Colon (tissue), 2 donors: Measurements from ENCODE around the gene GNRHR.
"Not testable (repeated sequence)": the region's sequence is repeated elsewhere in the genome, so short reads cannot be mapped to it uniquely, and the experiment has no call there.

Experiments used
- FAIRE-seq: peaks from 2 replicates; lab custom pipeline; 2012; peaks lifted over from hg19 to GRCh38; lab: Jason Lieb, UNC
- donor health status: control.
- donor health status: control.

Gene GNRHR

DNA sequence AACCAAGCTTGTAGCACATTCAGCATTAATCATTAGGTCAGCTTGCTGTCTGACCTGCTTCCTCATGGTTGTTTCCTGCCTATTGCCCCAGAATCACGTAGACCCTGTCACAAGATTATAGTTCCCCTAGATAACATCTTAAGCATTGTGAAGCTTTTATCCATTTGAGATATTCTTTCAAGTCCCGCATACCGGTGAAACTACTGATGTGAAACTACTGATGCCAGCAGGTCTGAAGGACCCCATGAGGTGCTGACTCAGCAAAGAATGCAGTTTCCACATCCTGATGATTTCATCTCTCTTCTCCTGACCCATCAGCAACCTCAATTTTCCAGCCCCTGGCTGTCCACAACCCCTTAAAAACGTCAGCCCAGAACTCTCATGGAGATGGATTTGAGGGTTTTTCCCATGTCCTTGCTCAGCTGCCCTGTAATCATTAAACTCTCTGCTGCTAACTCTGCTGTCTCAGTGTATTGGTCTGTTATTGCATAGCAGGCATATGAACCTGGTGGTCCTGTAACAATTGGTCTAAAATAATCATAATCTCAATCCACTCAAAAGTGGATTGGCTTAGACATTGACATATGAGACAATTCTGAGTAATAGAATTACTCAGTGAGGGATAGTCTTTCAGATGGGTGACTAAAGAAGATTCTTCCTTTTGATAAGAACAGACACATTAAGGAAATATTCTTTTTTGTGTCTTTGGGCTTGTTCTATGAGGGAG lies 26.9 kb downstream of the GNRHR start:
- no peak for FAIRE-seq

DNA sequence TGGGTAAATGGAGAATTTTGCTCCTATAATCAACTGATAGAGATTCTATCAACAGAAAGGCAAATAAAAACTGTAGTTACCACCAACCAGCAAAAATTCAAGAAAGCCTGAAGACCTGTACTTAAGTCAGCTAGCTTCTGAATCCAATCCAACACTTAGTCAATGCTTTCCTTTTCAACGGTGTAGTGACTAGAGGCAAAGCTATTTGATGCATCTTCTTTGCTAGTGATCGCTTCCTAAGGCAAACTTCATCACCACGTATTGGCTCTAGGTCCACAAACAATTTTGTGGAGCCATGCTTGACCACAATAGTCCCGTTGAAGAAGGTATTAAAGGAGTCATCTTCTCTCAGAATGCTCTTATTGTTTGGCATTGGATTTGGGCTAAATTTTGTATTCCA lies 28.2 kb downstream of the GNRHR start:
- FAIRE-seq, result no peak

DNA sequence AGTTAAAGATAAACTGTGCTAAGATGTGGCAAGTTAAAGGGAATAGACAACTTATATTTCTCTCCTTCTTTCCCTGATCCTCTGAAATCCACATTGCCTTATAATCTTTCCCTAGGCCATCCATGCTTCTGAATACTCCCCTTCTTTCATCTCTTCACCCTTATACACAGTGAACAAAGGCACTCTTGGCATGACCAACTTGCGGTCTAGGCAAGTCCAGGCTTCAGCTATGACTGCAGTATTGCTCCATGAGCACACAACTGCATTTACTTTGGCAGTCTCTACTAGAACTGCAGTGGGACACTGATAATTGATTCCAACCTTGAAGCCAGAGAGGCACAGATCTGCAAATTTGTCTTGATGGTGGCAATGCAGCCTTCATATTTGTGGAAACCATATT lies 29.1 kb downstream of the GNRHR start:
- no peak for FAIRE-seq

DNA sequence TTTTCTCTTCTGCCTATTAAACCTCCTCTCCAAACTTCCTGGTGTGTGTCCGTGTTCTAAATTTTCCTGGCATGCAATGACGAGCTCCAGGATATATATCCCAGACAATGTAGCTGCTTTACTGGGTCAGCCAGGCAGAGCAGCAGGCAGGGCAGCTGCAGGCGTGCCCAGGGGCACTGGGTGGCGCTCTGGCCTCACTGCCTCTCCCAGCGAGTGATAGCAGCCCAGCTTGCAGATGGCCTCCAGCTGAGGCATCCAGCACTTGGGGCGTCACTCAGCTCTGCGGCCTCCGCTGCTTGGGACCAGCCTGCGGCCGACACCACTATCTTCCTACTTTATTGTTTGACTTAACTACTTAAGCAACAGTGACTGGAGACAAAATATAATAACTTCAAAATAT lies 30.2 kb downstream of the GNRHR start:
- FAIRE-seq, result no peak

DNA sequence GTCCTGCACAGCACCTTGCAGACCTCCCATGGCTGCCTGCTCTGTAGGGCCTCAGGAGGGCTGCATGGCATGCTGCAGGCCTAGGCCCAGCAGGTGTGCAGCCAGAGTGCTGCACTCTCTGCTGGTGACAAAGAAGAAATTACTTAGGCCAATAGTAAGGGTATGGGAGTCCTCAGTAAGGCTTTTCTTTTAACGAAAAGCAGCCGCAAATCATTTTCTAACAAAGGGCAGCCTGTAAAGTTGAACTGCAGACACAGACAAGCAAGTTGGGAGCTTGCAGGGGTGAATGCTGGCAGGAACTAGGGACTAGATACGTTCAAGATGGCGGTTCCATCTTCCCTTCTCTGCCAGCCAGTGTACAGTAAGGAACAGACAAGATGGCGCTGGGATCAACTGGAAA lies 30.8 kb downstream of the GNRHR start:
- no peak for FAIRE-seq

DNA sequence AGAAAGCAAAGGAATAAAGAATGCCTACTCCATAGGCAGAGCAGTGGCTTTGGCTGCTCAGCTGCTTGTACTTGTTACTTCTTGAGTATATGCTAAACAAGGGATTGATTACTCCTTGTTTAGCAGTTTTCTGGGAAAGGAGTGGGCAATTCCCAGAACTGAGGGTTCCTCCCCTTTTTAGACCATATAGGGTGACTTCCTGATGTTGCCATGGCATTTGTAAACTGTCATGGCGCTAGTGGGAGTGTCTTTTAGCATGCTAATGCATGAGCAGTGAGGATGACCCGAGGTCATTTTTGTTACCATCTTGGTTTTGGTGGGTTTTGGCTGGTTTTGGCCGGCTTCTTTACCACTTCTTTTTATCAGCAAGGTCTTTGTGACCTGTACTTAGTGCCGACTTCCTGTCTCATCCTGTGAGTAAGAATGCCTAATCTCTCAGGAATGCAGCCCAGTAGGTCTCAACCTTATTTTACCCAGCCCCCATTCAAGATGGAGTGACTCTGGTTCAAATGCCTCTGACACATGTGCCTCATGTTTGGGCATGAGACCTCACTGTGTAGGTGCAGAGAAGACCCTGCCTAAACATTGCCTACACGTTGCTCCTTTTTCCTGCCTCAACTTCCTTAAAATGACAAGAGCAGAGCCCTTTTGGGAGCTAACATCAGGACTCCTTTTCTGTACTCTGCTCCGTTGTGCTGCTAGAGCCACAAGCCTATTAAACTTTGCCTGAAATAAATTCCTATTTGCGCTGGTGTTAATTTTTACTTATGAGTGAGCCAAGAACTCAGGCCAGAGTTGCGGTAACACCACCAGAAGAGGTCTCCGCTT lies 32.2 kb downstream of the GNRHR start:
- no peak for FAIRE-seq

DNA sequence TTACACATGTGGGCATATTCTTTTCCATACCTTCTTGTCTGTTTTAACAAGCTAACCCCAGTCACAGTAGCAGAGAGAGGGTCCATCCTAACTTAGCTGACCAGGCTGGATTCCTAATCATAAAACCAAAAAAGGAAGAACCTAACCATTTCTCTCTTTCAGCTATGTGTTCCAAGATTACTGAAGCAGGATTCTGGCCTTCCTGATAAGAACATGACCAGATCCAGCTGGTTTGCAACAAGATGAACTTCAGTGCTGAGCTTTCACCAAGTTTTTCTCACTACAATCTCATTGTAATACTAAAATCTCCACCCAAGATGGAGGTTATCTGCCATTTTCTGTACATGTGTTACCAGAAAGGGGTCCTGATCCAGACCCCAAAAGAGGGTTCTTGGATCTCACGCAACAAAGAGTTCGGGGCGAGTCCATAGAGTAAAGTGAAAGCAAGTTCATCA lies 32.8 kb downstream of the GNRHR start:
- FAIRE-seq, result no peak

DNA sequence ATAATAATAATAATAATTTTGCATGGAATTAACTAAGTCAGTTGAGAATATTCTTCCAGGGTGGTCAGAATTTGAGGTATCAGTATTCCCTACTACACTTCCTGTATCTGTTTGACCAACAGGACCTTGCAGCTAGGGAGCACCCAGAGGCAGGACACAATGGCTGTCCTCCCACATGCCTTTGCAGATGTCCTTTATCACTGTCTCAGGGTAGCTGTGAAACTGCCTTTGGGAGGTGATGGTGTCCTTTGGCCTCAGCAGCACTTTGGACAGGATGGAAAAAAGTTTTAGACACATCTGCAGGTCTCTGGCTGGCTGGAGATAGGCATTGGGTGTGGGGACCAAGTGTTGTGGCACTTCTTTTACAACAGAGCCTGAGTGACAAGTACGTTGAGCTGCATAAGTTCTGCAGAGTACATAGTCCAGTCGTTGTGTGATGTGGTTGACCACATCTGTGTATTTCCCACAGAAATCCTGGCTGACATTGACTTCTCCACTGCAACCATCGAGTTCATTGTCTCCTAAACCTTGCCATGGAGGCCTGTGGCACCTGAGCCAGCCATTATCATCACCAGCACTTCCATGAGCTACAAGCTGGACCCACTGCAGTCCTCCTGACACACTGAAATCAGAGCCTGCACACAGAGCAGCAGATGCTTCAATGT lies 34.1 kb downstream of the GNRHR start:
- FAIRE-seq, result no peak

DNA sequence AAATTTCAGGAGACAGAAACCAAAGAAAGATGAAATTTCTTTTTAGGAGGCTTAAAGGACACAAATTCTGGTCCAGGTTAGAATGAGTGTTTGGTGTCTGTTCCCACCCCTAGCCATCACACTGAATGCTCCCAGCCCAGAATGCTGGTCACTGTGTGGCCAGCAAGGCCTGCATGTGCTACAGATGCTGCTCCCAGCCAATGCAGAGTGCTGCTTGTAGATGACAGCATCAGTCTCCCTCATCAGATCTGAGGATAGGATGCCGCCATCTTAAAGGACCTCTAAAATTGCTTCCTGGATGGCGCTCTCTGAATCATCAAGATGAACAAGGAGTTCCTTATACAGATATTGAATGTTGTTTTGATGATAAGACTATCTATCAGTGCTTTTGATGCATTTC lies 35.3 kb downstream of the GNRHR start:
- no peak for FAIRE-seq

DNA sequence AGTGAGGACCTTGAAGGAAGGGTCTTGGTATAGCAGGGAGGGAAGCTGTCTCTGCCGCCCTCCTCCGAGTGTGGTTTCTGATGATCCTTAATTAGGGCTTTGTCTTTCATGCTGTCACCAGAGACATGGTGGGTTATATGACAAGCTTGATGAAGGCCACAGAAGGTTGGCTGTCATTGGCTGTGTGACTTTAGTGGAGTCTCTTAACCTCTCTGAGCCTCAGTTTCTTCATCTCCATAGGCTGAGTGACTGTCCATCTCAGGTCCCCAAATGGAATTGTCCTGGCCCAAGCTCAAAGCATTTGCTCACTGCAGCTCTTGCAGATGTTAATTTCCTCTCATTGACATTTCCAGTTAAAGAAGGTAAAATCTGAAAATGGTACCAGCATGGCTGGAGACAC lies 36.6 kb downstream of the GNRHR start:
- FAIRE-seq, result no peak

DNA sequence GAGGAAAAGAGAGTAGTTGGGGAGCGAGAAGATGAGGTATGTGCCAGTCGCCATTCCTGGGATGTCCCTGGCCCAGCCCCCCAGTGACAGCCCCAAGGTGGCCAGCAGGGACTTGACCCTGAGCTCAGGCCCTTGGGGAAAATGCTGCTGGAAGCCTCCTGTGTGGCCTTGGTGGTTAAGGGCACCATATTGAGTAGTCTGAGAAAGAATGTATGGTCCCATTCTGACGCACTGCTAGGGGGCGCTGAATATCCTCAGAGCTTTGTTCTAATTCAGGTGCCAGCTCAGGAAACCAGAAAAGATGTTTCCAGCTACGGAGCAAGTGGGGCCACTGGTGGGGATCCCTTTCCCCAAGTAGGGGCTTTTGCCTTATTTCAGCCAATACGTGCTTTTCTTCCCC lies 39.2 kb downstream of the GNRHR start:
- no peak for FAIRE-seq

DNA sequence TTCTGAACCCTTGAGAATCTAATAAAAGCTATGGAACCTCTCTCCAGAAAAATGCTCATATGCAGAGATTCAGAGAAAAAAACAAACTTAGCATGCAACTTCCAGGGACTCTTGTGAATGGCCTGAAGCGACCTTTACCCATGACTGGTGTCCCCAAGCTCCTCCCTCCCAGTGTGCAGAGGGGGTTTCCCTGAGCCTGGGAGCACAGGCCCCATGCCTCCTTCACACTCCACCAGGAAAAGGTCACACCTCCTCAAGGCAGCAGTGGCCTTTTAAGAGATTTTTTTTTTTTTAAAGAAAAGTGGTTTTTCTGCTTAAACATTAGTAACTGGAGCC lies 40.0 kb downstream of the GNRHR start:
- FAIRE-seq, result no peak

DNA sequence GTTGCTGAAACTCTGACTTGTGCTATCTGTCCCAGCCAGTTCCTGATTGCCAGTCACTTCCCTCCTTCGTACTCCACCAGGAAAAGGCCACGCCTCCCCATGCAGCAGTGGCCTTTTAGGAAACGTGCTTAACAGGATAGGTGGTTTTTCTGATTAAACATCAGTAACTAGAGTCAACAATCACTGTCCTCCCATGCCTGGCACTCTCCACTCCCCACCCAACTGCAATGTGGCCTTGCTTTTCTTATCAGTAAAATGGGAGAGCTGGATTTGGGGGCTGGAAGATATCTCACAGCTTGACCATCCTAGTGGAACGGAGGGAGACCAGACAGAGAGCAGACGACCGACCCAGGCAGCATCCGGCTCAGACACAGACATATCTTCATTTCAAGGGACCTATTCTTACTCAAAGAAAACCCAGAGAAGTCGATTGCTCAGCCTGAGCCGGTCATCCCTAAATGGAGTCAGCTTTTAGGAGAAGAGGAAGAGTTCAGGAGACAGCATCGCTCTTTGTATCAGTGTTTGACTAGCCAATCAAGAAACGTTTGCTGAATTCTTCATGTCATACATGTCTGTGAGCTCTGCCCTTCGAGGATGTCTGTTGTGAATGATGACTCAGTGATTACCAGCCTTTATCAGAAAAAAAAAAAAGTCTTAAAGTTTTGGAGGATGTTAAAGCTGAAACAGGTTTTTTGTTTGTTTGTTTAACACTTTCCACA lies 40.5 kb downstream of the GNRHR start:
- no peak for FAIRE-seq

DNA sequence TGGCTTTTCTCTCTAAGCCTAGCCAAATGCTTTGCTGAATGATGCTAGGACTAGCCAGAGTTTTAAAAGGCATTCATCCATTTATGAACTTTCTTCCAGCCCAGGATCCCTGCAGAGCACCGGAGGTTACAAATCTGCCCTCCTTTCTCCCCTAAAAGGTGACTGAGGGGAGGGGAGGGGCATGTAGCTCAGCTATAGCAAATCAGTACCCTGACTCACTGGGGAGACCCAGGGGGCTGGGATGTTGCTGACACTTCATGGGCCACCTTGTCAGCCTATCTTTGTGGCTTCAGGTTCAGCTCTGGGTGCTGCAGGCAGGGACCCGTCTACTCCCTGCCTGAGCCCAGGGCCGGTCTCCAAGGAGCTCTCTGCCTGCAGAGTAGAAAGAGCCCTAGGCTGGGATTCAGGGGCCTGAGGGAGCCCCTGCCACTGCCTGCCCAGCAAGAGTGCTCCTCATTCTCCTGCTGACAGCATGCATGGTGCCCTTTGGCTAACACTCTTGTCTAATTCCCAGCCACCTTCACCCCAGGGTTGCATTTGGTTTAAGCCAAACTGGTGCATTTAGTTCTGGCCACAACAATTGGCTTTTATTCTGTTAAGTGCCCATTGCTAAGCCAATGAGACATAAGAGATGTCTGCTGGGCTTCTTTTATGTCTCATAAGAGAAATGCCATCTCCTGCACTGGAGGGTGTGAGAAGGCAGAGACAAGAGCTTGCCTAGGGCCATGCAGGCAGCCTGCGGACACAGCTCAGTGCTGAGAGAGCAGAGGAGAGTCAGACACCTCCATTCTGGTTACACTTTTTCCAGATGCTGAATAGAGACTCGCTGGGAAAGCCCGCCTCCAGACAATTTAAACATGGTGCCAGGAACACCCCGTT lies 41.3 kb downstream of the GNRHR start:
- no peak for FAIRE-seq

DNA sequence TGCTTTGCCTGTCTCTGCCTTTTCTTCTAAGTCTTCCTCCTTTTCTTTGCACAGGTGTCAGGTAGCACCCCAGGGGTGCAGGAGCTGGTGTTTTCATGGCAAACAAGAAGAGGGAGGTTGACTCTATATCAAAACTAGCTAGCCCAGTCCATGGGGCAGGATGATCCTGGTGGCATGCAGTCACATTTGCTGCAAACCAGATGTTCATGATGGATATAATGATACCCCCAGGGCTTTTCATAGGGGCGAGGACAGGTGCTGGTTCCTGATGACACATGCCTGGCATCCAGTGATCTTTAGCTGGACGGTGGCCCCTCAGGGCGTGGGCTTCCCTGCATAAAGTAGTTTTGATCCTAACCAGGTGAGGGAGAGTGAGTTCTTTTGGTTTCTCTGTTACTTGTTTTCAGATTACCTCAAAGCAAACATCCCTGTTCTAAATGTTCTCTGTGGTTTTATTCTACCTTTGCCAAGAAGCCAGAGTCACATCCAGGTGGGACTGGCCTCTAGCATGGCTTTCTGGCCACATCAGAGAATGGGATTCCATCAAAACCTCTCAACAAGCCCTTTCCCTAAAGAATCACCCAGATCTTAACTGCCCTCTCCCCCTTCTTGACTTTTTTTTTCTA lies 42.1 kb downstream of the GNRHR start:
- no peak for FAIRE-seq

DNA sequence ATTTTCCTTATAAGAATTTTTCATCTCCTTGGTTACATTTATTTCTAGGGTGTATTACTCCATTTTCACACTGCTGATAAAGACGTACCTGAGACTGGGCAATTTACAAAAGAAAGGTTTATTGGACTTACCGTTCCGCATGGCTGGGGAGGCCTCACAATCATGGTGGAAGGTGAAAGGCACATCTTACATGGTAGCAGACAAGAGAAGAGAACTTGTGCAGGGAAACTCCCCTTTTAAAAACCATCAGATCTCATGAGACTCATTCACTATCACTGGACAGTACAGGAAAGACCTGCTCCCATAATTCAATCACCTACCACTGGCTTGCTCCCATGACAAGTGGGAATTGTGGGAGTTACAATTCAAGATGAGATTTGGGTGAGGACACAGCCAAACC lies 47.5 kb downstream of the GNRHR start:
- not testable (repeated sequence) for FAIRE-seq

DNA sequence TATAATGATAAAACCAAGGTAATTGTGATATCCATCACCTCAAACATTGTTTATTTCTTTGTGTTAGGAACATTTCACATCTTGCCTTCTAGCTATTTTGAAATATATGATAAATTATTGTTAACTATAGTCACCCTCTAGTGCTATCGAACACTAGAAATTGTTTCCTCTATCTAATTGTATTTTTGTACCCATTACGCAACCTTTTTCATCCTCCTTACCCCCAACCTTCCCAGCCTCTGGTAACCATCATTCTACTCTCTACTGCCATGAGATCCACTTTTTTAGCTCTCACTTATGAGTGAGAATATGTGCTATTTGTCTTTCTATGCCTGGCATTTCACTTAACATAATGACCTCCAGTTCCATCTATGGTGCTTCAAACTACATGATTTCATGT lies 49.3 kb downstream of the GNRHR start:
- no peak for FAIRE-seq

DNA sequence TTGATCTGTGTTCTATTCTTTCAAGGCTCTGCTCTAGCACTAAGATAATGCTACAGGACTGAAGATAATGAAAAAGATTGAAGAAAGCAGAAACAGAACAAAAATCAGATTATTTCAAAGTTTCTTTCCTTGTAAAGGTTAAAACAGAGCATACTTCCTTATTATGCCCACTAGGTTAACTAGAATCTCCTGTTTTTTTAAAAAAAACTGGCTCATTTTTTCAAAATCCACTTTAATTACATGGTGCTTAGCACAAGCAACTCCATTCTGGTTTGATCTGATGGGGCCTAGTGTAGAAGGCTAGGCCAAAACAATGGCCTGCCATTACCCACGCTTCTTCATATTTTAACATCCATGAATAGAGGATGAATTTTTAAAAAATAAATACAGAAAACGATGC lies 52.0 kb downstream of the GNRHR start:
- FAIRE-seq, result no peak

DNA sequence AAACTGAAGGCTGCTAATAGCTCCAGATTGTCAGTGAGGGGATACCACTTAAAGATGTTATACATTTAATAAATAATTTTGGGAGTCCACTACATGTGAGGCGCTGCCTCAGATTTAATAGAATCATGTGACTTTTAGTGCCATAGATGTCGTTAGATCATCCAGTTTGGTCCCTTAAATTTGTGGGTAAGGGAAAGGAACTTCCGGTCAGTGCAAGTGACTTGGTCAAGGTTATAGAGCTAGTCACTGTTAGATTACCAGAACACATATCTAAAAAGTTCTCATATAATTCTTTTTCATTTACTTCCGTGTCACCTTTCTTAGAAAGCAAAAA lies 52.7 kb downstream of the GNRHR start:
- FAIRE-seq, result no peak

DNA sequence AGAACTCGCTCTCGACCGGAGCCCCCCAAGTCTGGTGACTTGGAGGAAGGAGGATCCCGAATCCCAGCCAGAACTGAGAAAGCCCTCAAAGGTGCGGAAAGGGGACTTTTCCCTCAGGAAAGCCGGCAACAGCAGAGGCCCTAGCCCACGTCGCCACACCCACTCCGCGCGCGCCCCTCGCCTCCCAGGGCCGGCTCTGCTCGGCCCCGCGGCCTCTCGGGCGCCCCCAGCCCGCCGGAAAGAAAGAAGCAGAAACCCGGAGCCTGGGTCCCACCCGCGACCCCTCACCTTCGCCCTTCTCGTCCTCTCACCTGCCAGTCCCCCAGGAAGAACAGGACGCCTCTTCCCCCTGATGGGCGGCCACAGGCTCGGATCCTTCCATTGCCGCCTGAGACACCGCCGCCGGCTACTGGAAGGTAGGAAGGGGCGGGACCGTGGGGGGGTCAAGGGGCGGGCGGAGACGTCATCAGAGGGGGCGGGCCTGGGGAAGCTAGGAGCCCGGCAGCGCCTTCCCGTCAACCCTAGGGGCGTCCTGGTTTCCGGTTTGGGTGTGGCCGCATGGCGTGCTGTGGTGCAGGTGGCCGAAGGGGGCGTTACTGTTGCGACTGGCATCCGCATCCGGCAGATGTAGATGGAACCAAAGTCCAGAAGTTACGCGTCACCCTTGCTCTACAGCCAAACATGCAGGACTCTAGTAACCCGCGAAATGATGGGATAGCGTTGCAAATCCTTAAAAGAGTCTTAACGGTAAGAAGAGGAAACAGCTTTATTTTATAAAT lies 53.3 kb downstream of the GNRHR start, which contains the start of gene UBA6:
TSS of gene UBA6 (minus strand) at position 418 of the 779 bp plus-strand sequence. CDS start at position 382, 36 bp downstream.
- FAIRE-seq, result peak; percentile 43
